ENCODE measurements around the gene PCDHGB4. TPM values are rescaled to one million over a fixed set of nuclear protein-coding genes. Genes with fewer than 3 reads are reported as not detected.
"Not testable (repeated sequence)": the region's sequence is repeated elsewhere in the genome, so short reads cannot be mapped to it uniquely, and the experiment has no call there.

Gene PCDHGB4
- total RNA-seq, 1 donor: 1.6 TPM

GRCh38 chr5:141422742-141423291, 35.3 kb downstream of the PCDHGB4 start:
- no peak for DNase-seq (ENCODE audit: low read depth in 2 of 3, low spot score in 2 of 3)

- DNase-seq (ENCODE audit: low read depth in 2 of 3, low spot score in 2 of 3): no peak
Observed at GRCh38 chr5:141427783-141428426, 40.4 kb downstream of the PCDHGB4 start.

- peak in 2 of 3 donors; percentile 74 to 82 for DNase-seq (ENCODE audit: low read depth in 2 of 3, low spot score in 2 of 3)
Observed at GRCh38 chr5:141430332-141431113, 43.0 kb downstream of the PCDHGB4 start, which contains the start of gene PCDHGA12. Gene PCDHGA12, plus strand, starts transcription at chr5:141430507. Its CDS starts 253 bp downstream, at chr5:141430760.

- no peak for DNase-seq (ENCODE audit: low read depth in 2 of 3, low spot score in 2 of 3)
Observed at GRCh38 chr5:141431286-141431685, 43.8 kb downstream of the PCDHGB4 start.

GRCh38 chr5:141432308-141432707, 44.8 kb downstream of the PCDHGB4 start:
- DNase-seq (ENCODE audit: low read depth in 2 of 3, low spot score in 2 of 3): not testable (repeated sequence)

GRCh38 chr5:141432726-141433125, 45.2 kb downstream of the PCDHGB4 start:
- not testable (repeated sequence) for DNase-seq (ENCODE audit: low read depth in 2 of 3, low spot score in 2 of 3)

GRCh38 chr5:141434006-141434405, 46.5 kb downstream of the PCDHGB4 start:
- no peak for DNase-seq (ENCODE audit: low read depth in 2 of 3, low spot score in 2 of 3)

- no peak for DNase-seq (ENCODE audit: low read depth in 2 of 3, low spot score in 2 of 3)
Observed at GRCh38 chr5:141437221-141437620, 49.7 kb downstream of the PCDHGB4 start.

- no peak for DNase-seq (ENCODE audit: low read depth in 2 of 3, low spot score in 2 of 3)
Observed at GRCh38 chr5:141439411-141440141, 52.1 kb downstream of the PCDHGB4 start.

Other genes with a start within 250 kb of the PCDHGB4 start
- gene PCDHB6, start 237.6 kb upstream of the PCDHGB4 start, total RNA-seq: not detected
- gene PCDHB7, start 215.1 kb upstream of the PCDHGB4 start, total RNA-seq: under 0.01 TPM
- not detected for gene PCDHB8, start 209.9 kb upstream of the PCDHGB4 start, total RNA-seq
- gene PCDHB16, start 205.3 kb upstream of the PCDHGB4 start, total RNA-seq: not detected
- gene PCDHB9, start 200.5 kb upstream of the PCDHGB4 start, total RNA-seq: not detected
- gene PCDHB10, start 195.3 kb upstream of the PCDHGB4 start, total RNA-seq: under 0.01 TPM
- gene PCDHB11, start 188.1 kb upstream of the PCDHGB4 start, total RNA-seq: 0.27 TPM
- gene PCDHB12, start 179.0 kb upstream of the PCDHGB4 start, total RNA-seq: not detected
- gene PCDHB13, start 173.8 kb upstream of the PCDHGB4 start, total RNA-seq: under 0.01 TPM
- gene PCDHB14, start 164.4 kb upstream of the PCDHGB4 start, total RNA-seq: under 0.01 TPM
- under 0.01 TPM for gene PCDHB15, start 142.3 kb upstream of the PCDHGB4 start, total RNA-seq
- gene SLC25A2, start 83.6 kb upstream of the PCDHGB4 start, total RNA-seq: 0.54 TPM
- 45.0 TPM for gene TAF7, start 66.9 kb upstream of the PCDHGB4 start, total RNA-seq
- under 0.01 TPM for gene PCDHGA1, start 57.2 kb upstream of the PCDHGB4 start, total RNA-seq
- 0.27 TPM for gene PCDHGA2, start 48.9 kb upstream of the PCDHGB4 start, total RNA-seq
- gene PCDHGA3, start 43.9 kb upstream of the PCDHGB4 start, total RNA-seq: 0.54 TPM
- gene PCDHGB1, start 37.6 kb upstream of the PCDHGB4 start, total RNA-seq: 0.27 TPM
- gene PCDHGA4, start 32.7 kb upstream of the PCDHGB4 start, total RNA-seq: 0.81 TPM
- 2.4 TPM for gene PCDHGB2, start 27.7 kb upstream of the PCDHGB4 start, total RNA-seq
- 1.1 TPM for gene PCDHGA5, start 23.5 kb upstream of the PCDHGB4 start, total RNA-seq
- gene PCDHGB3, start 17.5 kb upstream of the PCDHGB4 start, total RNA-seq: 3.5 TPM
- gene PCDHGA6, start 13.8 kb upstream of the PCDHGB4 start, total RNA-seq: 1.9 TPM
- 0.81 TPM for gene PCDHGA7, start 5.0 kb upstream of the PCDHGB4 start, total RNA-seq
- gene PCDHGA8, start 4.9 kb downstream of the PCDHGB4 start, total RNA-seq: 0.54 TPM
- 2.4 TPM for gene PCDHGB5, start 10.2 kb downstream of the PCDHGB4 start, total RNA-seq
- gene PCDHGA9, start 15.1 kb downstream of the PCDHGB4 start, total RNA-seq: 1.1 TPM
- gene PCDHGB6, start 20.3 kb downstream of the PCDHGB4 start, total RNA-seq: 0.81 TPM
- gene PCDHGA10, start 25.3 kb downstream of the PCDHGB4 start, total RNA-seq: 1.1 TPM
- 2.2 TPM for gene PCDHGB7, start 30.0 kb downstream of the PCDHGB4 start, total RNA-seq
- gene PCDHGA11, start 33.4 kb downstream of the PCDHGB4 start, total RNA-seq: 1.3 TPM
- 2.2 TPM for gene PCDHGA12, start 42.8 kb downstream of the PCDHGB4 start, total RNA-seq
- 1.1 TPM for gene PCDHGC3, start 88.3 kb downstream of the PCDHGB4 start, total RNA-seq
- 0.54 TPM for gene PCDHGC4, start 97.3 kb downstream of the PCDHGB4 start, total RNA-seq
- 0.27 TPM for gene PCDHGC5, start 101.4 kb downstream of the PCDHGB4 start, total RNA-seq
- gene DIAPH1, start 231.3 kb downstream of the PCDHGB4 start, total RNA-seq: 41.5 TPM
- gene HDAC3, start 249.2 kb downstream of the PCDHGB4 start, total RNA-seq: 49.8 TPM
- gene RELL2, start 249.3 kb downstream of the PCDHGB4 start, total RNA-seq: 2.4 TPM